ENCODE measurements around the gene NLGN1. TPM values are rescaled to one million over a fixed set of nuclear protein-coding genes. Genes with fewer than 3 reads are reported as not detected.

Gene NLGN1
- total RNA-seq, 1 experiment from 2014 or later: not detected

DNA sequence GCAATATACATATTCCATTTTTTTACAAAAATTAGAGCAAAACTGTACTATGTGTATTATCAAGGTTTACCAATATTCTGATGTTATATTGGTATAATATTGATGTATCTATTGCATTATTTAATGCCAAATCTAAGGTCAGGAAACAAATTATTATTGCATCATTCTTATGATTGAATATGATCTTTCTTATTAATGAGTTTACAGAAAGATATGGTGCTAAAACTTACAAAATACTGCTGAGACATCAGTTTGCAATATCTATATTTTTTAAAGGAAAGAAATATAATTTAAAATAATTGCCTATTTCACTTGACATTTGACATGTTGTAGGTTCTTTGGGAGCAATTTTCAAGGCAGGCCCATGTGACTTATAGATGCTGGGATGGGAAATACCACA is 357.6 kb downstream of the NLGN1 start:
- H3K9me3 ChIP-seq (ENCODE audit: control insufficient read depth in 1 of 2, insufficient read depth in 1 of 2, low read depth in 1 of 2, low read length in 2 of 2): no peaks in the 10 kb centered on the region
- POLR2A ChIA-PET: no interaction called here
- no peak overlapping the region for H3K9ac ChIP-seq (ENCODE audit: low read length)
- H3K4me3 ChIP-seq (replicated peaks in 1 of 2; ENCODE audit: low read depth in 1 of 2, low read length in 2 of 2): no peak overlapping the region
- H3K79me2 ChIP-seq (ENCODE audit: insufficient read depth, low read length): no peaks in the 10 kb centered on the region
- intact Hi-C loops (cut with micrococcal nuclease): no loop called here
- no peak overlapping the region for H2AFZ ChIP-seq (ENCODE audit: low read depth, low read length, poor library complexity, severe bottlenecking)
- DNase-seq (ENCODE audit: low read depth, low spot score): no peak
- H3K36me3 ChIP-seq (ENCODE audit: control insufficient read depth in 1 of 2, insufficient read depth in 2 of 2, low read length in 2 of 2): no peaks in the 10 kb centered on the region
- no peaks in the 10 kb centered on the region for H3K4me1 ChIP-seq (ENCODE audit: control insufficient read depth in 1 of 2, insufficient read depth in 2 of 2, low read length in 2 of 2)
- no peak for ATAC-seq
- H3K27ac ChIP-seq (ENCODE audit: low read depth, low read length): no peak overlapping the region
- H3K9me2 ChIP-seq (ENCODE audit: insufficient read depth): no peaks in the 10 kb centered on the region
- no TSS peak for BruUV-seq (replicated peaks)
- no peak overlapping the region for H3K4me2 ChIP-seq (ENCODE audit: low read length)
- H4K20me1 ChIP-seq (ENCODE audit: insufficient read depth): no peaks in the 10 kb centered on the region
- RAD21 ChIA-PET (ENCODE audit: low non-redundant PET in 1 of 2, low total read pairs in 2 of 2, uncharacterized antibody in 2 of 2, unreplicated experiment in 2 of 2): no interaction called here
- TF ChIP-seq RAD21 (IDR thresholded peaks at IDR 0.05; ENCODE audit: low read depth) (no peak), CBX3 (IDR thresholded peaks at IDR 0.05; ENCODE audit: low read depth) (no peak), JUND (IDR thresholded peaks at IDR 0.05) (no peak), YY1 (IDR thresholded peaks at IDR 0.05; ENCODE audit: extremely low read depth, insufficient replicate concordance, low read depth, low read length) (no peak), SRF (IDR thresholded peaks at IDR 0.05; ENCODE audit: low read depth) (no peak), ELF1 (IDR thresholded peaks at IDR 0.05; ENCODE audit: borderline replicate concordance, low read depth) (no peak), SP1 (IDR thresholded peaks at IDR 0.05; ENCODE audit: low read depth) (no peak), EGR1 (IDR thresholded peaks at IDR 0.05; ENCODE audit: low read depth) (no peak), SIN3A (IDR thresholded peaks at IDR 0.05; ENCODE audit: low read depth) (no peak), ZNF274 (IDR thresholded peaks at IDR 0.05; ENCODE audit: low read depth, low read length) (no peak), POLR2AphosphoS5 (IDR thresholded peaks at IDR 0.05; ENCODE audit: low read depth, low read length) (no peak)
- TF ChIP-seq, protein P1, sequence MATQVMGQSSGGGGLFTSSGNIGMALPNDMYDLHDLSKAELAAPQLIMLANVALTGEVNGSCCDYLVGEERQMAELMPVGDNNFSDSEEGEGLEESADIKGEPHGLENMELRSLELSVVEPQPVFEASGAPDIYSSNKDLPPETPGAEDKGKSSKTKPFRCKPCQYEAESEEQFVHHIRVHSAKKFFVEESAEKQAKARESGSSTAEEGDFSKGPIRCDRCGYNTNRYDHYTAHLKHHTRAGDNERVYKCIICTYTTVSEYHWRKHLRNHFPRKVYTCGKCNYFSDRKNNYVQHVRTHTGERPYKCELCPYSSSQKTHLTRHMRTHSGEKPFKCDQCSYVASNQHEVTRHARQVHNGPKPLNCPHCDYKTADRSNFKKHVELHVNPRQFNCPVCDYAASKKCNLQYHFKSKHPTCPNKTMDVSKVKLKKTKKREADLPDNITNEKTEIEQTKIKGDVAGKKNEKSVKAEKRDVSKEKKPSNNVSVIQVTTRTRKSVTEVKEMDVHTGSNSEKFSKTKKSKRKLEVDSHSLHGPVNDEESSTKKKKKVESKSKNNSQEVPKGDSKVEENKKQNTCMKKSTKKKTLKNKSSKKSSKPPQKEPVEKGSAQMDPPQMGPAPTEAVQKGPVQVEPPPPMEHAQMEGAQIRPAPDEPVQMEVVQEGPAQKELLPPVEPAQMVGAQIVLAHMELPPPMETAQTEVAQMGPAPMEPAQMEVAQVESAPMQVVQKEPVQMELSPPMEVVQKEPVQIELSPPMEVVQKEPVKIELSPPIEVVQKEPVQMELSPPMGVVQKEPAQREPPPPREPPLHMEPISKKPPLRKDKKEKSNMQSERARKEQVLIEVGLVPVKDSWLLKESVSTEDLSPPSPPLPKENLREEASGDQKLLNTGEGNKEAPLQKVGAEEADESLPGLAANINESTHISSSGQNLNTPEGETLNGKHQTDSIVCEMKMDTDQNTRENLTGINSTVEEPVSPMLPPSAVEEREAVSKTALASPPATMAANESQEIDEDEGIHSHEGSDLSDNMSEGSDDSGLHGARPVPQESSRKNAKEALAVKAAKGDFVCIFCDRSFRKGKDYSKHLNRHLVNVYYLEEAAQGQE (IDR thresholded peaks at IDR 0.05; ENCODE audit: low read depth): no peak
- TF ChIP-seq, protein P2, sequence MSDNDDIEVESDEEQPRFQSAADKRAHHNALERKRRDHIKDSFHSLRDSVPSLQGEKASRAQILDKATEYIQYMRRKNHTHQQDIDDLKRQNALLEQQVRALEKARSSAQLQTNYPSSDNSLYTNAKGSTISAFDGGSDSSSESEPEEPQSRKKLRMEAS (IDR thresholded peaks at IDR 0.05): no peak
- TF ChIP-seq, protein P3, sequence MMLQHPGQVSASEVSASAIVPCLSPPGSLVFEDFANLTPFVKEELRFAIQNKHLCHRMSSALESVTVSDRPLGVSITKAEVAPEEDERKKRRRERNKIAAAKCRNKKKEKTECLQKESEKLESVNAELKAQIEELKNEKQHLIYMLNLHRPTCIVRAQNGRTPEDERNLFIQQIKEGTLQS (IDR thresholded peaks at IDR 0.05): no peak
- no peaks in the 10 kb centered on the region for H3K27me3 ChIP-seq (ENCODE audit: insufficient read depth, low read length)
- CTCF ChIA-PET: no interaction called here
